Suprapubic skin (tissue), 4 donors: ENCODE results near the gene SETBP1. TPM values are rescaled to one million over a fixed set of nuclear protein-coding genes. Genes with fewer than 3 reads are reported as not detected.

Experiments
- DNase-seq, 2 donors: peaks; one replicate each; pipeline ENCODE4 v3.0.0-alpha.2; 2019; ENCODE audit warnings: low spot score in 2 of 2
- H3K27ac ChIP-seq: fragments of 200-600 bp; sonication (generic); one replicate; pipeline ENCODE4 v1.5.1; 2019
- H3K27me3 ChIP-seq: fragments of 200-600 bp; sonication (generic); one replicate; pipeline ENCODE4 v1.5.1; 2019
- H3K36me3 ChIP-seq: fragments of 200-600 bp; sonication (generic); one replicate; pipeline ENCODE4 v1.5.1; 2019
- H3K4me1 ChIP-seq: fragments of 200-600 bp; sonication (generic); one replicate; pipeline ENCODE4 v1.5.1; 2019
- H3K4me3 ChIP-seq: fragments of 200-600 bp; sonication (generic); one replicate; pipeline ENCODE4 v1.5.1; 2019; ENCODE audit warnings: mild to moderate bottlenecking
- H3K9me3 ChIP-seq: fragments of 200-600 bp; sonication (generic); one replicate; pipeline ENCODE4 v1.5.1; 2019
- CTCF ChIP-seq, 2 donors: fragments of 200-600 bp in 1 of 2; fragments of 450-650 bp in 1 of 2; sonication (generic) in 1 of 2; IDR thresholded peaks; one replicate each; pipeline ENCODE4 v1.5.1; 2016 to 2019; ENCODE audit warnings: antibody characterized with exemption in 2 of 2, mild to moderate bottlenecking in 1 of 2, moderate library complexity in 1 of 2
- EP300 ChIP-seq: sonication (generic); formaldehyde crosslinking; IDR thresholded peaks from one replicate; pipeline ENCODE4 v1.6.1; 2017; ENCODE audit warnings: antibody characterized with exemption
- POLR2A ChIP-seq, 2 donors: fragments of 450-650 bp; IDR thresholded peaks; one replicate each; pipeline ENCODE4 v1.6.1; 2017; ENCODE audit warnings: antibody characterized with exemption in 2 of 2, mild to moderate bottlenecking in 2 of 2, moderate library complexity in 2 of 2
- POLR2AphosphoS5 ChIP-seq, 3 donors: sonication (generic); formaldehyde crosslinking; IDR thresholded peaks; one replicate each; pipeline ENCODE4 v1.6.1; 2017; ENCODE audit warnings: antibody characterized with exemption in 3 of 3
- WGBS: methylation state at CpG from one replicate; pipeline ENCODE4 v1.1.5; 2018; 5-methylcytosine and 5-hydroxymethylcytosine counted together
- total RNA-seq, 4 donors: library from RNA; depleted of rRNA; stranded (reverse); fragments of >200 nt; gene quantifications; one replicate each; pipeline ENCODE4 v1.1.0, GENCODE V29; 2016

The SETBP1 gene
- total RNA-seq, 4 donors from 2014 or later: 13.1 to 25.6 (median 17.2) TPM

GRCh38 chr18:44833786-44834185 lies 153.1 kb downstream of the SETBP1 start:
- no peaks in the 10 kb centered on the region for H3K36me3 ChIP-seq
- no peaks in the 10 kb centered on the region for H3K27me3 ChIP-seq
- H3K27ac ChIP-seq: no peak overlapping the region
- no peak overlapping the region for H3K4me3 ChIP-seq
- no peak for DNase-seq
- H3K4me1 ChIP-seq: peaks cover 14% of the 10 kb centered on the region
- H3K9me3 ChIP-seq: no peaks in the 10 kb centered on the region
- 89% methylated on average over 2 of the region's 2 CpGs for WGBS
- TF ChIP-seq EP300: no peak
- no peak for TF ChIP-seq POLR2AphosphoS5 (IDR thresholded peaks at IDR 0.05)
- no peak for TF ChIP-seq CTCF (IDR thresholded peaks at IDR 0.05)
- no peak for TF ChIP-seq POLR2A (IDR thresholded peaks at IDR 0.05)

GRCh38 chr18:44834867-44835469 lies 154.3 kb downstream of the SETBP1 start:
- H3K4me1 ChIP-seq: peaks cover 26% of the 10 kb centered on the region
- no peak overlapping the region for H3K4me3 ChIP-seq
- 61% methylated on average over 3 of the region's 5 CpGs for WGBS
- H3K9me3 ChIP-seq: no peaks in the 10 kb centered on the region
- no peak for TF ChIP-seq EP300
- TF ChIP-seq CTCF (IDR thresholded peaks at IDR 0.05): no peak
- no peak for TF ChIP-seq POLR2A (IDR thresholded peaks at IDR 0.05)
- no peak for TF ChIP-seq POLR2AphosphoS5 (IDR thresholded peaks at IDR 0.05)
- no peaks in the 10 kb centered on the region for H3K27me3 ChIP-seq
- no peaks in the 10 kb centered on the region for H3K36me3 ChIP-seq
- no peak overlapping the region for H3K27ac ChIP-seq
- DNase-seq: no peak

GRCh38 chr18:44835703-44836102 lies 155.0 kb downstream of the SETBP1 start:
- H3K36me3 ChIP-seq: no peaks in the 10 kb centered on the region
- no peak overlapping the region for H3K27ac ChIP-seq
- H3K27me3 ChIP-seq: no peaks in the 10 kb centered on the region
- WGBS: 37% methylated on average over 6 of the region's 6 CpGs
- H3K4me3 ChIP-seq: no peak overlapping the region
- H3K4me1 ChIP-seq: peaks cover 29% of the 10 kb centered on the region
- DNase-seq: no peak
- no peaks in the 10 kb centered on the region for H3K9me3 ChIP-seq
- no peak for TF ChIP-seq POLR2A (IDR thresholded peaks at IDR 0.05)
- no peak for TF ChIP-seq EP300

- no peak for DNase-seq
- 59% methylated on average over 2 of the region's 2 CpGs for WGBS
- TF ChIP-seq POLR2A (IDR thresholded peaks at IDR 0.05) (no peak), CTCF (IDR thresholded peaks at IDR 0.05) (no peak), POLR2AphosphoS5 (IDR thresholded peaks at IDR 0.05) (no peak), EP300 (no peak)
- no peaks in the 10 kb centered on the region for H3K27me3 ChIP-seq
- no peak overlapping the region for H3K4me3 ChIP-seq
- no peaks in the 10 kb centered on the region for H3K36me3 ChIP-seq
- peaks cover 29% of the 10 kb centered on the region for H3K4me1 ChIP-seq
- no peak overlapping the region for H3K27ac ChIP-seq
- no peaks in the 10 kb centered on the region for H3K9me3 ChIP-seq
Measured at GRCh38 chr18:44836263-44836662, 155.6 kb downstream of the SETBP1 start.

- Histone ChIP-seq H3K27ac (no peak overlapping the region), H3K9me3 (no peaks in the 10 kb centered on the region), H3K4me1 (peaks cover 29% of the 10 kb centered on the region), H3K4me3 (no peak overlapping the region), H3K27me3 (no peaks in the 10 kb centered on the region), H3K36me3 (no peaks in the 10 kb centered on the region)
- WGBS: 88% methylated on average over 6 of the region's 6 CpGs
- DNase-seq: no peak
- TF ChIP-seq CTCF (IDR thresholded peaks at IDR 0.05) (no peak), EP300 (no peak), POLR2AphosphoS5 (IDR thresholded peaks at IDR 0.05) (no peak), POLR2A (IDR thresholded peaks at IDR 0.05) (no peak)
Measured at GRCh38 chr18:44837482-44838180, 156.9 kb downstream of the SETBP1 start.
